ENCODE results near the gene MOB3B. TPM values are rescaled to one million over a fixed set of nuclear protein-coding genes. Genes with fewer than 3 reads are reported as not detected.
"Not testable (repeated sequence)": the region's sequence is repeated elsewhere in the genome, so short reads cannot be mapped to it uniquely, and the experiment has no call there.

Gene MOB3B
- total RNA-seq, 2 experiments from 2014 or later = 0.40 to 0.44 TPM

- ChIA-PET POLR2A (no interaction called here), CTCF (no interaction called here)
These were observed 66.8 kb downstream of the MOB3B start for GRCh38 chr9:27462846-27463245.

GRCh38 chr9:27462434-27462833, 67.2 kb downstream of the MOB3B start:
- ChIA-PET POLR2A (no interaction called here), CTCF (no interaction called here)

- POLR2A ChIA-PET = no interaction called here
- CTCF ChIA-PET = no interaction called here
These were observed 69.2 kb downstream of the MOB3B start for GRCh38 chr9:27460226-27461023.

GRCh38 chr9:27457445-27457844, 72.2 kb downstream of the MOB3B start:
- CTCF ChIA-PET = no interaction called here

GRCh38 chr9:27453860-27454553, 75.6 kb downstream of the MOB3B start:
- CTCF ChIA-PET = no interaction called here
- POLR2A ChIA-PET = no interaction called here

More at GRCh38 chr9:27457445-27457844, 72.2 kb downstream of the MOB3B start:
- POLR2A ChIA-PET = no interaction called here

GRCh38 chr9:27451207-27451797, 78.3 kb downstream of the MOB3B start:
- ChIA-PET CTCF (no interaction called here), POLR2A (no interaction called here)

- ChIA-PET CTCF (no interaction called here), POLR2A (no interaction called here)
These were observed 78.9 kb downstream of the MOB3B start for GRCh38 chr9:27450752-27451151.

GRCh38 chr9:27448356-27448755, 81.3 kb downstream of the MOB3B start:
- POLR2A ChIA-PET, CTCF ChIA-PET: not testable (repeated sequence)

- ChIA-PET POLR2A (no interaction called here), CTCF (no interaction called here)
These were observed 82.5 kb downstream of the MOB3B start for GRCh38 chr9:27447031-27447683.

- CTCF ChIA-PET = no interaction called here
- POLR2A ChIA-PET = no interaction called here
These were observed 83.9 kb downstream of the MOB3B start for GRCh38 chr9:27445688-27446087.

GRCh38 chr9:27445057-27445595, 84.5 kb downstream of the MOB3B start:
- ChIA-PET CTCF (no interaction called here), POLR2A (no interaction called here)

GRCh38 chr9:27442464-27442863, 87.2 kb downstream of the MOB3B start:
- ChIA-PET POLR2A (no interaction called here), CTCF (no interaction called here)

- CTCF ChIA-PET = no interaction called here
- POLR2A ChIA-PET = no interaction called here
These were observed 87.9 kb downstream of the MOB3B start for GRCh38 chr9:27441741-27442070.

- CTCF ChIA-PET = no interaction called here
- POLR2A ChIA-PET = no interaction called here
These were observed 88.5 kb downstream of the MOB3B start for GRCh38 chr9:27440888-27441740.

GRCh38 chr9:27438522-27438921, 91.1 kb downstream of the MOB3B start:
- ChIA-PET CTCF (no interaction called here), POLR2A (no interaction called here)

- CTCF ChIA-PET = no interaction called here
These were observed 91.8 kb downstream of the MOB3B start for GRCh38 chr9:27437652-27438373.

GRCh38 chr9:27436234-27436633, 93.4 kb downstream of the MOB3B start:
- POLR2A ChIA-PET = no interaction called here

More at GRCh38 chr9:27437652-27438373, 91.8 kb downstream of the MOB3B start:
- POLR2A ChIA-PET = no interaction called here

GRCh38 chr9:27433631-27434325, 95.8 kb downstream of the MOB3B start:
- POLR2A ChIA-PET = no interaction called here
- CTCF ChIA-PET = no interaction called here

More at GRCh38 chr9:27436234-27436633, 93.4 kb downstream of the MOB3B start:
- CTCF ChIA-PET = no interaction called here
